Liver (tissue), 9 donors: Measurements from ENCODE around the gene FBXO28. TPM values are rescaled to one million over a fixed set of nuclear protein-coding genes. Genes with fewer than 3 reads are reported as not detected.

ENCODE experiments used
- DNase-seq: peaks from one replicate; pipeline ENCODE4 v3.0.0-alpha.2; 2017; ENCODE audit warnings: low spot score
- H3K27ac ChIP-seq, 2 donors: one replicate each; pipeline ENCODE4 v1.7.0; 2013; ENCODE audit warnings: inconsistent platforms in 2 of 2, low read length in 2 of 2, control low read depth in 1 of 2, low read depth in 1 of 2, mild to moderate bottlenecking in 1 of 2
- H3K27me3 ChIP-seq, 4 donors: one replicate each; pipeline versions ENCODE4 v1.6.1 to v1.7.0; 2013; ENCODE audit warnings: low read length in 3 of 4, inconsistent platforms in 1 of 4, mild to moderate bottlenecking in 1 of 4, moderate library complexity in 1 of 4; ENCODE audit not compliant: control insufficient read depth in 4 of 4, insufficient read depth in 4 of 4
- H3K36me3 ChIP-seq, 4 donors: one replicate each; pipeline versions ENCODE4 v1.6.1 to v1.7.0; 2013; ENCODE audit warnings: low read length in 3 of 4, mild to moderate bottlenecking in 3 of 4, low read depth in 1 of 4, moderate library complexity in 1 of 4; ENCODE audit not compliant: control insufficient read depth in 4 of 4, insufficient read depth in 3 of 4
- H3K4me1 ChIP-seq, 4 donors: one replicate each; pipeline versions ENCODE4 v1.6.1 to v1.7.0; 2013; ENCODE audit warnings: low read length in 3 of 4, mild to moderate bottlenecking in 3 of 4, moderate library complexity in 1 of 4; ENCODE audit not compliant: control insufficient read depth in 4 of 4, insufficient read depth in 4 of 4
- H3K4me3 ChIP-seq, 3 donors: one replicate each; pipeline versions ENCODE4 v1.6.1 to v1.7.0; 2013; ENCODE audit warnings: low read length in 3 of 3, control low read depth in 1 of 3, low read depth in 1 of 3, mild to moderate bottlenecking in 1 of 3
- H3K9ac ChIP-seq, 2 donors: one replicate each; pipeline ENCODE4 v1.7.0; 2013; ENCODE audit warnings: low read length in 2 of 2, mild to moderate bottlenecking in 2 of 2, moderate library complexity in 2 of 2, control low read depth in 1 of 2, low read depth in 1 of 2
- H3K9me3 ChIP-seq, 4 donors: one replicate each; pipeline versions ENCODE4 v1.6.1 to v1.7.0; 2013; ENCODE audit warnings: low read length in 3 of 4; ENCODE audit not compliant: control insufficient read depth in 4 of 4
- ATF3 ChIP-seq: IDR thresholded peaks from 2 replicates; pipeline ENCODE4 v1.6.1; 2016; ENCODE audit warnings: antibody characterized with exemption
- CTCF ChIP-seq: fragments of 150-350 bp; IDR thresholded peaks from 2 replicates; pipeline ENCODE4 v1.5.1; 2017; ENCODE audit warnings: improper control_type of control experiment, low read depth, low read length; ENCODE audit not compliant: missing input control
- EGR1 ChIP-seq, 2 donors: IDR thresholded peaks; 2 replicates each; pipeline ENCODE4 v1.6.1; 2016 to 2018; ENCODE audit warnings: antibody characterized with exemption in 2 of 2, low read depth in 2 of 2
- FOXA1 ChIP-seq: IDR thresholded peaks from 2 replicates; pipeline ENCODE4 v1.6.1; 2016; ENCODE audit warnings: antibody characterized with exemption
- FOXA2 ChIP-seq: IDR thresholded peaks from 2 replicates; pipeline ENCODE4 v1.6.1; 2016; ENCODE audit warnings: antibody characterized with exemption
- GABPA ChIP-seq, 2 donors: IDR thresholded peaks in 1 of 2; conservative IDR thresholded peaks in 1 of 2; 2 replicates each; pipeline ENCODE4 v1.6.1; 2016; ENCODE audit warnings: antibody characterized with exemption in 2 of 2, mild to moderate bottlenecking in 1 of 2, moderate library complexity in 1 of 2
- HNF4A ChIP-seq, 2 donors: conservative IDR thresholded peaks; 2 replicates each; pipeline ENCODE4 v1.6.1; 2016; ENCODE audit warnings: antibody characterized with exemption in 2 of 2, mild to moderate bottlenecking in 2 of 2
- HNF4G ChIP-seq: IDR thresholded peaks from 2 replicates; pipeline ENCODE4 v1.6.1; 2016; ENCODE audit warnings: antibody characterized with exemption
- JUND ChIP-seq, 2 donors: IDR thresholded peaks; 2 replicates each; pipeline ENCODE4 v1.6.1; 2016; ENCODE audit warnings: antibody characterized with exemption in 2 of 2
- MAX ChIP-seq: IDR thresholded peaks from 2 replicates; pipeline ENCODE4 v1.6.1; 2016; ENCODE audit warnings: antibody characterized with exemption
- NR2F2 ChIP-seq: IDR thresholded peaks from 2 replicates; pipeline ENCODE4 v1.6.1; 2016; ENCODE audit warnings: antibody characterized with exemption
- RAD21 ChIP-seq, 2 donors: IDR thresholded peaks; 2 replicates each; pipeline ENCODE4 v1.6.1; 2016; ENCODE audit warnings: antibody characterized with exemption in 2 of 2, mild to moderate bottlenecking in 2 of 2
- REST ChIP-seq: IDR thresholded peaks from 2 replicates; pipeline ENCODE4 v1.6.1; 2016; ENCODE audit warnings: antibody characterized with exemption, mild to moderate bottlenecking
- RXRA ChIP-seq, 2 donors: IDR thresholded peaks; 2 replicates each; pipeline ENCODE4 v1.6.1; 2017 to 2018; ENCODE audit warnings: antibody characterized with exemption in 2 of 2, mild to moderate bottlenecking in 1 of 2
- SP1 ChIP-seq: IDR thresholded peaks from 2 replicates; pipeline ENCODE4 v1.6.1; 2018; ENCODE audit warnings: antibody characterized with exemption, mild to moderate bottlenecking
- TAF1 ChIP-seq: conservative IDR thresholded peaks from 2 replicates; pipeline ENCODE4 v1.6.1; 2016; ENCODE audit warnings: antibody characterized with exemption, mild to moderate bottlenecking
- YY1 ChIP-seq: IDR thresholded peaks from 2 replicates; pipeline ENCODE4 v1.6.1; 2016; ENCODE audit warnings: antibody characterized with exemption, mild to moderate bottlenecking
- ZBTB33 ChIP-seq: IDR thresholded peaks from 2 replicates; pipeline ENCODE4 v1.6.1; 2016; ENCODE audit warnings: antibody characterized with exemption
- WGBS: extraction: QIAGEN DNeasy Blood & Tissue Kit; methylation state at CpG from one replicate; pipeline ENCODE4 v1.1.7; 2013; 5-methylcytosine and 5-hydroxymethylcytosine counted together
- polyA plus RNA-seq, 2 donors: library from polyadenylated mRNA; stranded (reverse) in 1 of 2; unstranded in 1 of 2; fragments of 200-250 nt in 1 of 2; fragments of >200 nt in 1 of 2; fragmentation: Nextera tagmentation in 1 of 2; extraction: Ambion mirVana in 1 of 2; gene quantifications; one replicate each; pipeline versions ENCODE4 v1.2.1 to v1.2.3, GENCODE V29; 2013 to 2015
- total RNA-seq, 2 donors: library from RNA; depleted of rRNA; stranded (reverse); fragments of >200 nt; gene quantifications; one replicate each; pipeline ENCODE4 v1.2.3, GENCODE V29; 2014
- donor health status: healthy.
- donor health status: healthy.
- donor health status: healthy.
- donor health status: healthy.
- donor health status: healthy.

FBXO28 gene
- total and polyA plus RNA-seq, 4 donors = 6.7 to 23.1 (median 13.1) TPM

GRCh38 chr1:224159541-224159940 lies 45.6 kb downstream of the FBXO28 start:
- H3K9me3 ChIP-seq = no peaks in the 10 kb centered on the region
- peaks cover 0 to 42% (median 33%) of the 10 kb centered on the region in 4 donors for H3K36me3 ChIP-seq
- no peak for TF ChIP-seq NR2F2
- TF ChIP-seq JUND (IDR thresholded peaks at IDR 0.05) = no peak
- no peak for TF ChIP-seq ATF3
- TF ChIP-seq REST = no peak
- TF ChIP-seq HNF4A (conservative IDR thresholded peaks at IDR 0.05) = no peak
- no peak for TF ChIP-seq RAD21 (IDR thresholded peaks at IDR 0.05)
- TF ChIP-seq RXRA (IDR thresholded peaks at IDR 0.05) = no peak
- TF ChIP-seq FOXA2 = no peak
- TF ChIP-seq EGR1 (IDR thresholded peaks at IDR 0.05; ENCODE audit: low read depth in 2 of 2) = no peak
- no peak for TF ChIP-seq HNF4G
- no peak for TF ChIP-seq CTCF
- TF ChIP-seq FOXA1 = no peak
- no peak for TF ChIP-seq ZBTB33
- TF ChIP-seq SP1 = no peak
- TF ChIP-seq YY1 = no peak
- no peak for TF ChIP-seq MAX
- TF ChIP-seq GABPA (IDR thresholded peaks at IDR 0.05 in 1 of 2, conservative IDR thresholded peaks at IDR 0.05 in 1 of 2) = no peak
- no peak for TF ChIP-seq TAF1
- no peak overlapping the region for H3K27ac ChIP-seq
- no peaks in the 10 kb centered on the region for H3K4me1 ChIP-seq
- H3K4me3 ChIP-seq = no peak overlapping the region
- H3K9ac ChIP-seq = no peak overlapping the region
- WGBS = 75% methylated on average over 6 of the region's 6 CpGs
- DNase-seq = no peak
- H3K27me3 ChIP-seq = no peaks in the 10 kb centered on the region
